ENCODE data around the gene APBB1.
"Not testable (repeated sequence)": the region's sequence is repeated elsewhere in the genome, so short reads cannot be mapped to it uniquely, and the experiment has no call there.

Gene APBB1

GRCh38 chr11:6395470-6396060 is 23.3 kb downstream of the APBB1 start:
- H3K4me3 ChIP-seq (ENCODE audit: low read depth in 1 of 2, low read length in 2 of 2), result no peak overlapping the region
- no peak for DNase-seq

GRCh38 chr11:6393989-6394670 is 24.8 kb downstream of the APBB1 start:
- DNase-seq (no peak), ATAC-seq (ENCODE audit: insufficient read depth, low read depth) (no peak)
- Histone ChIP-seq H3K36me3 (ENCODE audit: insufficient read depth, low read length) (no peaks in the 10 kb centered on the region), H3K27me3 (ENCODE audit: insufficient read depth, low read length, poor library complexity) (no peaks in the 10 kb centered on the region), H3K4me1 (ENCODE audit: insufficient read depth, low read length) (peaks cover 26% of the 10 kb centered on the region), H3K9ac (ENCODE audit: low read depth, low read length) (no peak overlapping the region), H4K20me1 (ENCODE audit: insufficient read depth, low read length) (peaks cover 10% of the 10 kb centered on the region; the same call in 1 of the 2 replicates), H3K4me2 (ENCODE audit: insufficient read depth, low read length) (no peak overlapping the region), H3K4me3 (ENCODE audit: low read depth in 1 of 2, low read length in 2 of 2) (no peak overlapping the region), H3K9me3 (ENCODE audit: insufficient read depth, low read length, severe bottlenecking) (no peaks in the 10 kb centered on the region), H3K79me2 (ENCODE audit: insufficient read depth, low read length) (no peaks in the 10 kb centered on the region), H3K27ac (ENCODE audit: low read length) (no peak overlapping the region), H2AFZ (ENCODE audit: low read depth, low read length) (no peak overlapping the region)
- TF ChIP-seq CTCF (IDR thresholded peaks at IDR 0.05; ENCODE audit: borderline replicate concordance, extremely low read depth, low read length, poor library complexity, severe bottlenecking) (no peak), EZH2 (IDR thresholded peaks at IDR 0.05; ENCODE audit: borderline replicate concordance, low read depth, low read length, severe bottlenecking) (no peak)

More at GRCh38 chr11:6395470-6396060, 23.3 kb downstream of the APBB1 start:
- Histone ChIP-seq H4K20me1 (ENCODE audit: insufficient read depth, low read length) (peaks cover 10% of the 10 kb centered on the region; the same call in 1 of the 2 replicates), H3K4me1 (ENCODE audit: insufficient read depth, low read length) (peaks cover 15% of the 10 kb centered on the region), H2AFZ (ENCODE audit: low read depth, low read length) (no peak overlapping the region), H3K9me3 (ENCODE audit: insufficient read depth, low read length, severe bottlenecking) (no peaks in the 10 kb centered on the region), H3K27ac (ENCODE audit: low read length) (no peak overlapping the region), H3K79me2 (ENCODE audit: insufficient read depth, low read length) (no peaks in the 10 kb centered on the region), H3K9ac (ENCODE audit: low read depth, low read length) (no peak overlapping the region), H3K36me3 (ENCODE audit: insufficient read depth, low read length) (no peaks in the 10 kb centered on the region), H3K4me2 (ENCODE audit: insufficient read depth, low read length) (no peak overlapping the region), H3K27me3 (ENCODE audit: insufficient read depth, low read length, poor library complexity) (no peaks in the 10 kb centered on the region)
- no peak for ATAC-seq (ENCODE audit: insufficient read depth, low read depth)
- no peak for TF ChIP-seq CTCF (IDR thresholded peaks at IDR 0.05; ENCODE audit: borderline replicate concordance, extremely low read depth, low read length, poor library complexity, severe bottlenecking)
- TF ChIP-seq EZH2 (IDR thresholded peaks at IDR 0.05; ENCODE audit: borderline replicate concordance, low read depth, low read length, severe bottlenecking), result no peak

- not testable (repeated sequence) for H3K27ac ChIP-seq (ENCODE audit: low read length); ATAC-seq (ENCODE audit: insufficient read depth, low read depth); H2AFZ ChIP-seq (ENCODE audit: low read depth, low read length); H3K27me3 ChIP-seq (ENCODE audit: insufficient read depth, low read length, poor library complexity); H3K9me3 ChIP-seq (ENCODE audit: insufficient read depth, low read length, severe bottlenecking); H3K4me2 ChIP-seq (ENCODE audit: insufficient read depth, low read length); H4K20me1 ChIP-seq (ENCODE audit: insufficient read depth, low read length); H3K79me2 ChIP-seq (ENCODE audit: insufficient read depth, low read length); H3K4me3 ChIP-seq (ENCODE audit: low read depth in 1 of 2, low read length in 2 of 2); H3K9ac ChIP-seq (ENCODE audit: low read depth, low read length); H3K36me3 ChIP-seq (ENCODE audit: insufficient read depth, low read length); DNase-seq
- H3K4me1 ChIP-seq (ENCODE audit: insufficient read depth, low read length), result peaks cover 26% of the 10 kb centered on the region
Observed at GRCh38 chr11:6392251-6392650, 26.6 kb downstream of the APBB1 start.

- Histone ChIP-seq H3K4me3 (ENCODE audit: low read depth in 1 of 2, low read length in 2 of 2) (peak overlapping the region in 1 of 2 experiments; percentile 69; a peak in 1 of 4 replicates), H3K9ac (ENCODE audit: low read depth, low read length) (peak overlapping the region; percentile 61; the same call in 1 of the 2 replicates), H3K4me2 (ENCODE audit: insufficient read depth, low read length) (peak overlapping the region; percentile 69), H3K36me3 (ENCODE audit: insufficient read depth, low read length) (no peaks in the 10 kb centered on the region), H4K20me1 (ENCODE audit: insufficient read depth, low read length) (peaks cover 10% of the 10 kb centered on the region; the same call in 1 of the 2 replicates), H2AFZ (ENCODE audit: low read depth, low read length) (no peak overlapping the region), H3K9me3 (ENCODE audit: insufficient read depth, low read length, severe bottlenecking) (no peaks in the 10 kb centered on the region), H3K27ac (ENCODE audit: low read length) (no peak overlapping the region), H3K4me1 (ENCODE audit: insufficient read depth, low read length) (peaks cover 26% of the 10 kb centered on the region), H3K79me2 (ENCODE audit: insufficient read depth, low read length) (no peaks in the 10 kb centered on the region), H3K27me3 (ENCODE audit: insufficient read depth, low read length, poor library complexity) (no peaks in the 10 kb centered on the region)
- ATAC-seq (ENCODE audit: insufficient read depth, low read depth), result no peak
- TF ChIP-seq CTCF (IDR thresholded peaks at IDR 0.05; ENCODE audit: borderline replicate concordance, extremely low read depth, low read length, poor library complexity, severe bottlenecking), result no peak
- no peak for TF ChIP-seq EZH2 (IDR thresholded peaks at IDR 0.05; ENCODE audit: borderline replicate concordance, low read depth, low read length, severe bottlenecking)
- DNase-seq, result no peak
Observed at GRCh38 chr11:6391537-6392134, 27.3 kb downstream of the APBB1 start.
